ENCODE data around the gene FBXL7. TPM values are rescaled to one million over a fixed set of nuclear protein-coding genes. Genes with fewer than 3 reads are reported as not detected.

Gene FBXL7
- total and polyA plus RNA-seq, 2 of the 8 experiments (the other 6 are each of a cell fraction or from before 2014, with no cell fraction given) = 17.7 to 17.8 TPM

- no peak overlapping the region for H3K9ac ChIP-seq (replicated peaks in 1 of 4; ENCODE audit: extremely low read depth in 1 of 4, low read depth in 3 of 4, low read length in 3 of 4)
- H2BK5ac ChIP-seq (ENCODE audit: low read depth, low read length) = no peak overlapping the region
- H3K4me3 ChIP-seq (ENCODE audit: extremely low read depth in 1 of 4, insufficient read depth in 2 of 4, low read depth in 3 of 4, low read length in 4 of 4) = no peak overlapping the region
- H2BK12ac ChIP-seq (ENCODE audit: low read depth, low read length) = no peak overlapping the region
- no peaks in the 10 kb centered on the region for H3K27me3 ChIP-seq (replicated peaks in 1 of 4; ENCODE audit: control insufficient read depth in 3 of 4, extremely low read depth in 1 of 4, insufficient read depth in 3 of 4, low read length in 3 of 4)
- H4K91ac ChIP-seq (replicated peaks; ENCODE audit: insufficient read length, low read length) = no peak overlapping the region
- CTCF ChIA-PET (ENCODE audit: partially characterized antibody) = no interaction called here
- H4K8ac ChIP-seq (ENCODE audit: extremely low read depth, insufficient read depth, low read length) = no peak overlapping the region
- H3K79me1 ChIP-seq (ENCODE audit: low read depth, low read length) = no peaks in the 10 kb centered on the region
- H3K18ac ChIP-seq (ENCODE audit: extremely low read depth, low read length) = no peak overlapping the region
- H3K9me3 ChIP-seq (ENCODE audit: insufficient read depth in 2 of 2, low read depth in 1 of 2, low read length in 1 of 2) = no peaks in the 10 kb centered on the region
- no peaks in the 10 kb centered on the region for H3K79me2 ChIP-seq (ENCODE audit: control insufficient read depth in 1 of 2, insufficient read depth in 2 of 2, low read length in 2 of 2)
- no peaks in the 10 kb centered on the region for H3K23me2 ChIP-seq (ENCODE audit: low read depth, low read length)
- H3K23ac ChIP-seq (ENCODE audit: insufficient read length) = no peak overlapping the region
- H2BK20ac ChIP-seq (ENCODE audit: low read length) = no peak overlapping the region
- TF ChIP-seq KDM1A (IDR thresholded peaks at IDR 0.05; ENCODE audit: borderline replicate concordance, low read length) = no peak
- TF ChIP-seq TBP (IDR thresholded peaks at IDR 0.05; ENCODE audit: low read depth, low read length) = no peak
- TF ChIP-seq FOSL1 (IDR thresholded peaks at IDR 0.05; ENCODE audit: insufficient read depth, low read depth, low read length) = no peak
- no peak for TF ChIP-seq MAX (IDR thresholded peaks at IDR 0.05)
- TF ChIP-seq MAFK (IDR thresholded peaks at IDR 0.05; ENCODE audit: low read depth, low read length) = no peak
- TF ChIP-seq RAD21 (IDR thresholded peaks at IDR 0.05 in 1 of 2, conservative IDR thresholded peaks at IDR 0.05 in 1 of 2; ENCODE audit: low read depth in 2 of 2, low read length in 2 of 2) = no peak
- no peak for TF ChIP-seq TAF7 (optimal IDR thresholded peaks at IDR 0.05; ENCODE audit: borderline replicate concordance, low read depth, low read length)
- no peak for TF ChIP-seq RBBP5 (IDR thresholded peaks at IDR 0.05; ENCODE audit: borderline replicate concordance, low read depth, low read length)
- TF ChIP-seq POLR2AphosphoS5 (IDR thresholded peaks at IDR 0.05; ENCODE audit: low read depth, low read length) = no peak
- TF ChIP-seq TCF12 (IDR thresholded peaks at IDR 0.05; ENCODE audit: low read depth, low read length) = no peak
- H3K4ac ChIP-seq (replicated peaks; ENCODE audit: insufficient read length, low read depth, low read length) = no peak overlapping the region
- no peaks in the 10 kb centered on the region for H4K20me1 ChIP-seq (replicated peaks in 1 of 2; ENCODE audit: control insufficient read depth in 1 of 2, insufficient read depth in 2 of 2, low read length in 2 of 2)
- no peak overlapping the region for H2AK5ac ChIP-seq (ENCODE audit: low read depth, low read length)
- no peaks in the 10 kb centered on the region for H3K36me3 ChIP-seq (ENCODE audit: control insufficient read depth in 2 of 4, insufficient read depth in 4 of 4, low read length in 3 of 4)
- no peak overlapping the region for H4K5ac ChIP-seq (ENCODE audit: insufficient read length, low read depth, low read length)
- FAIRE-seq = no peak
- H2BK15ac ChIP-seq (ENCODE audit: low read length) = no peak overlapping the region
- no peak overlapping the region for H2BK120ac ChIP-seq (replicated peaks; ENCODE audit: low read depth, low read length)
- POLR2A ChIA-PET (ENCODE audit: partially characterized antibody) = no interaction called here
- no peak overlapping the region for H2AFZ ChIP-seq (ENCODE audit: low read length)
- no peak overlapping the region for H3K14ac ChIP-seq (ENCODE audit: insufficient read length)
- DNase-seq (ENCODE audit: low read depth in 1 of 2, low spot score in 2 of 2) = no peak
- H3K4me1 ChIP-seq (replicated peaks in 1 of 4; ENCODE audit: control insufficient read depth in 3 of 4, insufficient read depth in 4 of 4, low read length in 3 of 4) = no peaks in the 10 kb centered on the region
- H3K27ac ChIP-seq (ENCODE audit: low read depth, low read length) = no peak overlapping the region
- 89% methylated on average over 2 of the region's 2 CpGs; no CpG with 5 or more reads in 1 of the 2 experiments for WGBS, 2 experiments (ENCODE audit: extremely low coverage in 1 of 2, insufficient coverage in 1 of 2, insufficient read length in 1 of 2, insufficient replicate concordance in 2 of 2, low coverage in 1 of 2, low lambda C conversion rate in 2 of 2, missing lambda C conversion rate in 1 of 2)
- H3K56ac ChIP-seq (replicated peaks; ENCODE audit: insufficient read length, low read depth, low read length) = no peak overlapping the region
- H3K4me2 ChIP-seq (ENCODE audit: insufficient read depth in 1 of 2, low read depth in 2 of 2, low read length in 2 of 2) = no peak overlapping the region
Measured at GRCh38 chr5:15480436-15480835, 19.5 kb upstream of the FBXL7 start.

Measured in H1 (cell line).